Endothelial cell of hepatic sinusoid (primary cell): ENCODE results near the gene VTI1A.
"Not testable (repeated sequence)": the region's sequence is repeated elsewhere in the genome, so short reads cannot be mapped to it uniquely, and the experiment has no call there.

Experiments
- in situ Hi-C: cut with HindIII; loops from 2 replicates; pipeline ENCODE4 v1.10.0; 2017; ENCODE audit warnings: low sequenced_read_pairs

The VTI1A gene

DNA sequence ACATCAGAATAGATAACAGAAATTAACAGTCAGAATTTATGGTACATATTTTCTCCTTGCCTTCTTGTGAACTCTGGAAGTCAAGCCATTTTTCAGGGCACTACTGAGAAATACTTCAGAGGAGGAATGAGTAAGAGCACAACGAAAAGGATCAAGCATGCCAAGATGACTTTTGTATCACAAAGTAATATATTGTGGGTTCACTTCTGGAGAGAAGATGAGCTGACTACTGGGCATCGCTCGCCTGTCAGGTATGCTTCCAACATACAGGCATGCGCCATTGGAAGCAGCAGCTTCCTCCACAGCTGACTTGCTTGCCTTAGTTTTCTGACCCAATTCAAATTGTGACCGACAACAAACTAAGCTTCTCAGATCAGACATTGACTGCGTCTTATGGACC, 137.3 kb downstream of the VTI1A start:
- in situ Hi-C loops, result no loop called here

DNA sequence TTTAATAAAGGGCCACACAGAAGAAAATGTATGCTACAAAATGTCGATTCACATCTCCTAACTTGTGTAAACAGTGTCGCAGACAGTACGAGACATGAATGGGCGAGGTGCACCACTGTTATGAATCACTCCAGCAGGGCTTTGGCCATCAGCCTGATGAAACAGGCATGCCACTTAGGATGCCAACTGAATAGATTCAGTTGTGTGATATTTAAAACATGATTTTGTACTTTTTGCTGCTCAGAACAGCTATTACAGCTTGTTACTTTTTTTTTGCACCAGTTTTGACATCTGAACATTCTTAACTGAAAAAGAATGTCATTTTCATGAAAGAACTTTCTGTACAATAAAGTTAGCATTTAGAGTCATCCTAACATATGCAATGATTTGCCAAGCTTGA, 138.1 kb downstream of the VTI1A start:
- in situ Hi-C loops, result no loop called here

DNA sequence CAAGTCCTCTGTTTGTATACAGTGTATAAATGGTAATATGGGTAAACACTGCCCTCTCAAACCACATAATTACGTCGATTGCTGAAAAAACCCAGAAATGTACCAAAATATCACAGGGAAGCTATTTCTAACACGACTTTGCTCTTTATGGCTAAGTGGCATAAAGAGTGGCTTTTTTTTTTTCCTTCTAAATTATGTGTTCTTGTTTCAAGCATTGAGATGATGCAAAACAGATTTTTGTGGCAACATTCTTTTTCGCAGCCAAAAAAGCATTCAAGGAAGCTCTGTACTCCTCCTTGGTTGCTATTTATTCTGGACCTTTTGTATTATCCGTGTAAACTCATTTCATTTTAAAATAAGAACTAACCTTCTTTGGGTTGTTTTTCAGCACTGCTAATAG, 138.9 kb downstream of the VTI1A start:
- in situ Hi-C loops, result no loop called here

DNA sequence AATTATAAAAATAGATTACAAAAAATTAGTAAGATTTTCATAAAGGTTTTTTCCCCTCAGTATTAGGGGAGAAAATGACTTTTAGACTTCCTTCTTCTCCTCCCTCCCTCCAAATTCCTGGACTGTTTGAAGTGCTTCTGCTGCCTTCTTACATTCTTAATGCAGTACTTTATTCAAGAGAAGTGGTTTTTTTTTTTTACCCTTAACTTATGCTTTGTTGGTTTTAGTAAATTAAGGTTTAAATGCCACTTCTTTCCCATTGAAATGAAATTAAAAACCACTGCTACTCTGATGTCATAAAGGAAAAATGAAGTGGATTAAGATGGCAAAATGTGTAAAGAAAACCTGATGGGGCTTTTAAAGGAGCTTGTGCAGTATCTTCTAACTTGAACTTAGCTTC, 140.7 kb downstream of the VTI1A start:
- in situ Hi-C loops, result no loop called here

DNA sequence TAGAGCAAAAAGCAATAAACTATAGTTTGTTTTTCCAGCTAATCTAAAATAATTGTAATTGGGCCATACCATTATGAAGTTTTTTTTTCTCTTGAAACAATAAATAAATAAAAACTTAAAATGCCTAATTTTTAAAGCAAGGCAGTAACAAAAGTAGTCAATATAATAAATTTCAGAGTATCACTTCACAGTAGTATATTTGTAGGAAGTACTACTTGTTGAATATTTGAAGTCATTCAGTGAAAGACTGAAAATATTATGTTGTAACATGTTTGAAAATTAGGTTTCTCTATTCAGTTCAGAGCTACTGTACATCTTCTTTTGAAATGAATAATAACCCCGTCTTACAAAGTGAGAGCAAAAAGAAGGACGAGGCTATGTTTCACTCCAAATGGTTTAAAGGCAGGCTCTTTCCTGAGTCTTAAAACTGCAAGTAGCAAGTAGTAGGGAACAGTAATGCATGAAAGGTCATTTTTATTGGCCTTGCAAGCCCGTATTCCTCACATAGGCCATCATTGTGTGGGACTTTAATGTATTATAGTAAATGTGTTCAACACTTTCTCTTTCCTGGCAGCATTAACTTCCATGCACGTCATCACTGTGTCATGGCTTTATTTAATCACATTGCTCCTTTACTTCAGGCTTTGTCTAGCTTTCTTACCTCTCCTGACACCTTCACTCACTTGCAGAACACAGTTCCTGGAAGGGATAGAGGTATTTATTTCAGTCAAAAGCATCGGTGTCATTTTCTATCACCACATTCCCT, 141.4 kb downstream of the VTI1A start:
- in situ Hi-C loops, result no loop called here

DNA sequence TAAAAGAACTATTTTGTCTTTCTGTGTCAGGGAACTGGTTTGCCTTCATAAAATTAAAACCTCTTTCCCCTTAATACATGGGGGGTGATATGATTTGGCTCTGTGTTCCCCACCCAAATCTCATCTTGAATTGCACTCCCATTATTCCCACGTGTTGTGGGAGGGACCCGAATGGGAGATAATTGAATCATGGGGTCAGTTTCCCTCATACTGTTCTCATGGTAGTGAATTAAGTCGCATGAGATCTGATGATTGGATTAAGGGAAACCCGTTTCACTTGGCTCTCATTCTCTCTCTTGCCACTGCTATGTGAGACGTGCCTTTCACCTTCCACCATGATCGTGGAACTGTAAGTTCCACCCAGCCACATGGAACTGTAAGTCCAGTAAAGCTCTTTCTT, 142.1 kb downstream of the VTI1A start:
- in situ Hi-C loops, result no loop called here

DNA sequence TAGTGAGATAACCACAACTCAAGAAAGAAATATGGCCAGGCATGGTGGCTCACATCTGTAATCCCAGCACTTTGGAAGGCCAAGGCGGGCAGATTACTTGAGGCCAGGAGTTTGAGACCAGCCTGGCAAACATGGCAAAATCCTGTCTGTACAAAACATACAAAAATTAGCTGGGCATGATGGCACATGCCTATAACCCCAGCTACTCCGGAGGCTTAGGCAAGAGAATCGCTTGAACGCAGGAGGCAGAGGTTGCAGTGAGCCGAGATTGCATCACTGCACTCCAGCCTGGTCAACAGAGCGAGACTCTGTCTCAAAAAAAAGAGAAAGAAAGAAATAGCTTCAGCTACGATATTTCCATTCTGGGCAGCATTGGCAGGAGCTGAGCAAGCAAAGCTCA, 143.8 kb downstream of the VTI1A start:
- in situ Hi-C loops, result not testable (repeated sequence)

DNA sequence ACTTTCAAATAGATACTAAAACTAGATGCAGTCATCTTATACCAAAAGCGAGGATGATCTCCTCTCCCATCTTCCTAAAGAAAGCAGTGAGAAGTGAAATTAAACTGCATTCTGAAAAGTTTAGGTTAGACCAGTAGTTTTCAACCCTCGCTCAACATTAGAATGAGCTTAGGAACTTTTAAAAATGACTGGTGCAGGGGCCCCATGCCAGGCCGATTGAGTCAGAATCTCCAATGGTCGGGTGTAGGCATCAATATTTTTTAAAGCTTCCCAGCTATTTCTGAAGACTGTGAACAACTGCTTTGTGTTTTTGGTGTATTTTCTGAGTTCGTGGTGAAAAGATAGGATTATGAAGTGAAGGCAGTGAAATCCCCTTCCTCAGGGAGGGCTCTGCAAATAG, 146.0 kb downstream of the VTI1A start:
- in situ Hi-C loops, result no loop called here

DNA sequence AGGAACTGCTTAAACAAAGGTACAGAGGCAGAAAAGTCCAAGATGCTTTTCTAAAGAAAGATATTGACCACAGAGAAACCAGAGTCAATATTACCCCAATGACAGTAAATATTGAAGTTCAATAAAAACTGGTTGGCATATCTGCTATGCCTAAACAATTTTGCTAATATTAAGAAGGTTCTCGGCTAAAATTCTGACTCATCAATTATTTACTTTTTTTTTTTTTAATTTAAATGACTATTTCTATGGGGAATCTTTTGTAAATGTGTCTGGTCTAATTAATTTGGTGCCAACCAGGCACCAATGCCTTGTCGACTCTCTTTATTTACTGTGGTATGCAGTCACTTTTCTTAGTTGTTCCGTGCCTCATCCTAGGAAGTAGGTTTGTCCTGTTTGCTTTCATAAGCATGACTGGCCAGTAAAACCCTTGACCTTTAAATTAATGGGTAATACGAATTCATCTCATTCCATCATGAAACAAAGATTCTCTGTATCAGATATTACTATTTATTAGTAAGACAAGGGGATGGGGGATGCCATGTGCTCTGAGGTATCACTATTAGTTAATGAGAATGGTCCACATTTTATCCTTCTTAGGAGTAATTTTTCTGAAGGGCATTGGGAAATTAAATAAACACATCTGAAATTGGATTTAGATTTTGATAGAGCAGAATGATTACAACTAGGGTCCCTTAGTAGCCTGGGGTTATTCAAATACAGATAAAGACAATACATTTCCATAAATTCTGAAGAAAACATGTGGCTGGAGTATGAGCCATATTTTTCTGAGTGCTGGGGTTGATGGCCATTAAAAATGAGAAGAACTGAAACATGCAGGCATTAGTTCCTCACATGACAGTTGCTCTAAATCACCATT, 154.4 kb downstream of the VTI1A start:
- in situ Hi-C loops, result no loop called here

DNA sequence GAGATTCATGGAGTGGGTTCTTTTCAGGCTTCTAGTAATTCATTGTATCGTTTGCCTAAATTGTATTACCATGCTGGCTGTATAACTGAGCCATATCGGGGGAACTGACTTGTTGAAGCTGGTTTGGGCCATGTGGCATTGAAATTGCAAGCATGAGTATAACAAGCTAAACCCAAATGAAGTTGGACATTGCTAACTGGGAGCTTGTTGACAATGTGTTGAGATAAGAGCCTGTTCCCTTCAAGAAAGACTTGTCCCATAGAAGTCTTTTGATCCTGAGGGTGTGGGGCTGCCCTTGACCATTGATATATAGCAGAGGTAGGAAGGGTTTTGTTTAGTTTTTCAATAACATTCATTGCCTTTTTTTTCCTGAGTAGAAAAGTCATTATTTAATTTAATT, 156.0 kb downstream of the VTI1A start:
- in situ Hi-C loops, result no loop called here

DNA sequence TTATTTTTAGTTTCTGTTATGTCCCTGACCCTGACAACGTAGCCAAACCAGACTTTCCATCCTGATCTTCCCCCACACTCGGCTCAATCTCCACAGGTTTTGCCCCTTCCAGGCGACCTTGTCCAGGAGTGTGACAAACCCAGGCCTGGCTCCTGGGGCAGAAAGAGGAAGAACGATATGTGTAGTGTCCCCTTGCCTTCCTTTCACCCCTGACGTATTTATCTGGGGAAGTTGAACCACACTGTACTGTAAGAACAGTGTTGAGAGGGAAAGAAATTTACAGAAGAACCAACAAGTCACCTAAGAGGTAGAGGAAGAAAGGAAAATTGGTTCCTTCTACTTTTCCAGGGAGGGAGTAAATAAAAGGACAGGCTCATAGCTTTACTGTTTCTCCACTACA, 158.0 kb downstream of the VTI1A start:
- in situ Hi-C loops, result no loop called here

DNA sequence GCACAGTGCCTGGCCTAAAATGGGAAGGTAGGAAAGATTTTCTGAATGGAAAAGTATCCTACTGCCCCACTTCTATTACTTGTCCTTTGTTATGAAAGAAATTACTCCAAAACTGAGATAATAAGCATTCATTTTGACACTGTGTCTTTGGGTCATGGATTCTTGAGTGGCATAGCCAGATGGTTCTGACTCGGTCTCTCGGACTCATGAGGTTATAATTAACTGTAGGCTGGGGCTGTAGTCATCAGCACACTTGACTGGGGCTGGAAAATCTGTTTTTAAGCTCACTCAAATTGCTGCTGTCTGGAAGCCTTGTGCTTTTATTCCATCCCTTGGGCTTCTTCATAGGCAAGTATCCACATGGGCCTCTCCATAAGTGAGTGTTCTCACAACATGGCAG, 160.5 kb downstream of the VTI1A start:
- in situ Hi-C loops, result no loop called here

DNA sequence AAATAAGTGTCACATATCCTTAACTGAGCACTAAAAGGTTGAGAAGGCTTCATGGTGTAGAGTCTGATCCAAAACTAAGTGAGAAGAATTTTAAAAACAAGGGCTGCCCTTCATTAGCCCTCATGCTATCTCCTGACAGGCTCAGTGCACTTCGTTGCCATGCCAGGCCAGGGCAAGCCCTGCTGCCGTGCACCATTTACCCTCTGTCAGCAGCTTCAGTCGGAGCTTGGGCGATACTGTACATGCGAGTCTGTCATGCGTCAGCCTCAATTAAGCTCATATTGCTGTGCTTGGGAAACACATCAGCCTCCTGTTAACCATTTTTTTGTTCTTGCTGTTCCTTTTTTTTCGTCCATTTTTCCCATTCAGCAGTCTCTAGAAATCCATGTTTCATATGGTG, 166.6 kb downstream of the VTI1A start:
- in situ Hi-C loops, result no loop called here

DNA sequence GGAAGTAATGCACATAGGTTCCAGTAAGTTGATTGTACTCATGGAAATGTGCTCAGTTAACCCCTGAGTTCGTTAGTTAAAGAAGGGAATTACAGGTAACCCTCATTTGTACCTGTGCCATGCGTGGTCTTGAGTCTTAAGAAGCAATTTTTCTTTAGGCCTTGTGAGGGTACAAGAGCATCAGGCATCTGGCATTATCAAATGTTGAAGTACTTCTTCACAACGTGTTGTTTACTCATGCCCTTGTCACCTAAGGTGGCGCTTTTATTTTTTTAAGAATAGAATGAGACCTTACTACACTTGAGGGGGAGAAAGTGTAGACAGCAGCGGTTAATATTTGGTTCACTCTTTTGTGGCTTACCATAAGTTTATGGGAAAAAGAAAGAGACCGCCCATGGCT, 167.1 kb downstream of the VTI1A start:
- in situ Hi-C loops, result no loop called here

DNA sequence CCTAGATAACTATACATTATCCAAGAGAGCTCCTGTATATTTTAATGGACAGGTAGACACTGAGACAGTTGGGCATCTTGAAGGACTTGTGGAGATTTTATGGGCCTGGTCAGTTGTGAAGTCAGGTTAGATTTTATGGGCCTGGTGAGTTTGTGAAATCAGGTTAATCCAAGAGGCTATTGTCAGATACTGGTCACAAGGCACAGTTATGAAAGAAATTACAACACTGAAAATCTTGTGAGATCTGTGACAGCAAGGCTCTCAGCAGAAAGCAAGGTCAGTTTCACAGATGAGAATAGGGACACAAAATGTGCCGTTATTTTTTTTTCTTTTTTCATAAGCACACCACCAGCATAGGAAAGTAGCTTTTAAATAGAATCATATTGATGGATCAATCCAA, 167.6 kb downstream of the VTI1A start:
- in situ Hi-C loops, result no loop called here

DNA sequence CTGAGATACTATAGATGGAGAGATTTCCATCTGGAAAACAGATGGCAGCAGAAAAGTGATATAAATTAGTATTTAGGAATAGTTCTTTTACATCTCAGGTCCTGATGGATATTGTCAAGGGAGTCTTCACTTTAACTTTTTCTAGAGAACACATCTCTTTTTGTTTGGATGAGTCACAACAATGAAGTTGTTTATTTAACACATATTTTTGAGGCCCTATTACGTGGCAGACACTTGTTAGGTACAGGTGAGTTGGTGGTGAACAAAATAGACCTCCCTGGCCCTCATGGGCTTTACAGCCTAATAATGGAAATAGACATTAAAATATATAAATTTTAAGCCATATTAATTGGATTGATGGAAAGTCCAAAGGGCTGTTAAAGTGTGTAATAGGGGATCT, 168.3 kb downstream of the VTI1A start:
- in situ Hi-C loops, result no loop called here

DNA sequence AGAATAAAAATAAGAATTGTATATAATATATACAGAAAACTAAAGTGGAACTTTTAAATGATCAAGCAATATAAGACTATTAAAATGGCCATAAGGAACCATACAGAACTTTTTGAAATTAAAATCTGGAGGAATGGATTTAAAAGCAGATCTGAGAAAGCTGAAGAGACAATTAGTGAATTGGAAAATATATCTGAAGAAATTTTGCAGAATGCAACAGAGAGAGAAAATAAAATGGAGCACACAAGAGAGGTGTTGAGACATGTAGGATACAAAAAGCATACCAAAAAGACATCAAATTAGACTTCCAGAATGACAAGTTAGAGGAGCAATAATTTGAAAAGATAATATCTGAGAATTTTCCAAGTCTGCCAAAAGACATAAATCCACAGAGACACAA, 169.6 kb downstream of the VTI1A start:
- in situ Hi-C loops, result no loop called here

DNA sequence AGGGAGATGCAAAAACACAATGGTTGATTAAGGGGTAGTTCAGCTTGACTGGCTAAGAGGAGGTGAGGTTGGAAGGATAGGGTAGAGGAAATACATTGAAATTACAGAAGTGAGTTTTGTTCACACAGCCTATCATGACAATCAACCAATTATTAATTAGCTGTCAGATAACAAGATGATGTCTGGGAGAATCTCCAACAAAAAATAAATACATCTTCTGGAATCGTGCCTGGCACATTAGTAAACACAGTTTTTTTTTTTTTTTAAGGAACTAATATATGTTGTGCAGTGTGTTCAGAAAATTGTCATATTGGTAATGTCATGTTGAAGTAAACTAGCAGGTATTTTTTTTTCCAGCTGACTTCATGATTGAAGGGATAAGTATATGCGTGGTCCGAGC, 171.8 kb downstream of the VTI1A start:
- in situ Hi-C loops, result no loop called here

DNA sequence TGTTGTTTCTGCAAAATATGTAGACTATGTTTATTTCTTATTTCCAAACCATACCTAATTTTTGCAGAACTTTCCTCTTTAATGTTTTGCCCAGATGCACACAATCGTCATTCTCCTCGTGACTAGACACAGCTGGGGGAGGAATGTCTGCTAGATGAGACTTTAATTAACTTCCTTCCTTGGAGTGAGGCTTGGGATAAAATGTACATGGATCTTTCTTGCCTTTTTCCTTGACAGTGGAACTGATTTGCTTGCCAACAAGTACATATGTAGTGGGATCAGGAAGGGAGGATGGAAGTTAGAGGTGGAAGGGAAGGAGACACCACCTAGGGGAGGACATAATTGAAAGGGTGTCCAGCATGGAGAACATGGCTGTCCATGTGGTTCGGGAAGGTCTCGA, 172.5 kb downstream of the VTI1A start:
- in situ Hi-C loops, result no loop called here

DNA sequence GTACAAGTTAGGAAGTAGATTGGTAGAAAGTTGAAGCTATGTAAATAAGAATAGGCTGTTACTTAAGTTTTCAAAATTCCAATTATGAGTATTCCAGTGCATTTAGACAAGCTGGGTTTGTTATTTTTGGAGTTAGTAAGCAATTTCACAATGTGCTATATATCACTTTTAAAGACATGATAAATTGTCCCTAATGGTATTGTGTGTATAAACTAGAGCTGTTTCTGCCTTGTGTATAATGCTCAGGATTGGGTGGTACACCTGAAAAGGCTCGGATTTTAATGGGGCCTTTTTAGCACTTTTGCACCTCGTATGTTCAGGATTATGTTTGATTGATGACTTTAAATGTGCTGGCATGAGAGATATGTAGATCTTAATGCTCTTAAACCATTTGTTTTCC, 175.8 kb downstream of the VTI1A start:
- in situ Hi-C loops, result no loop called here

DNA sequence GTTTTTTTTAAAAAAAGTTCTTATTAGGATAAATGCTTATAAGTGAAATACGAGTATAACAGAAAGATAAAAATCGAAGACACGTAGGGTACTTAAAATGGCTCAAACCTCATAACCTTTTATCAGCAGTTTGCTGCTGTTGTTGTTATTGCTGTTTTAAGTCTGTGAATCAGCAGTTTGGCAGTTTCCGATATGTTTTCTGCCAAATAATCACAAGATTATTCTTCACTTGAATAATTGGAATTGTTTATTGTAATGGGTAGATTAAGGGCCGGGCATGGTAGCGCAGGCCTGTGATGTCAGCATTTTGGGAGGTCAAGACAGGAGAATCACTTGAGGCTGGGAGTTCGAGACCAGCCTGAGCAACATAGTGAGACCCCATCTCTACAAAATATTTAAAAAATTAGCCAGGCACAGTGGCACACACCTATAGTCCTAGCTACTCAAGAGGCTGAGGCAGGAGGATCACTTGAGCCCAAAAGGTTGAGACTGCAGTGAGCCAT, 177.6 kb downstream of the VTI1A start:
- in situ Hi-C loops, result no loop called here

DNA sequence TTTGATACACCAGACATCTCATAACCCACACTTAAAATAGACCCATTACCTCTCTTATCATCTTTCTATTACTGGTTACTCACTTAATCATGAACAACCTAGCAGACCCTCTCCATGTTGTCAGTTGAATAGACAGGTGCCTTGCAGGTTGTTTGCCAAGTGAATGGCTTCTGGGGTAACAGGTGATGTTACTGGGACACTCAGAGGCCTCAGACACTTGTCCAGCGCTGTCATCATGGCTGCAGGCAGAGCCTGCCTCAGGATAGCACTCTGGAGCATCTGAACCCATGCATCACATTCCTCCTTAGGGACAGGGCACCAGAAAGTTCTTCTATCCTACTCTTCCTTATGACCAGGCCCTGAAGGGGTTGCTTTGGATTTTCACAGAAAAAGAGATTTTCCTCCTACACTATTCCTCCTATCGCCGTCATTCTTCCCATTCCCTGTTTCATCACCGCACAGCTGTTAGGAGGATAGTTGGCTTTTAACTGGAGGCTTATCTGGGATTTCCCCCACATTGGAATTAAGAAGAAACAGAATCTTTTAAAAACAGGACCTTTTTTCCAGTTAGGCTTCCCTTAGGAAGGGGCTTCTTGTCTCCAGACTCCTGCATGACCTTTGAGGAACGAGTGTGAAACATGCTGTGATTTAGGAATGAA, 182.1 kb downstream of the VTI1A start:
- in situ Hi-C loops, result no loop called here
